Measurements from ENCODE around the gene PPP2R5C.

Gene PPP2R5C

GRCh38 chr14:101889366-101889765, 127.9 kb downstream of the PPP2R5C start:
- no peak overlapping the region for H3K27ac ChIP-seq
- no peak overlapping the region for H3K4me3 ChIP-seq (ENCODE audit: low read depth, low read length)
- no peaks in the 10 kb centered on the region for H3K27me3 ChIP-seq (replicated peaks)
- in situ Hi-C loops (cut with HindIII; ENCODE audit: low pct_ligation_motif_present, low sequenced_read_pairs) = no loop called here
- peaks cover 17% of the 10 kb centered on the region for H3K36me3 ChIP-seq (replicated peaks)
- DNase-seq = no peak
- TF ChIP-seq, protein P1, sequence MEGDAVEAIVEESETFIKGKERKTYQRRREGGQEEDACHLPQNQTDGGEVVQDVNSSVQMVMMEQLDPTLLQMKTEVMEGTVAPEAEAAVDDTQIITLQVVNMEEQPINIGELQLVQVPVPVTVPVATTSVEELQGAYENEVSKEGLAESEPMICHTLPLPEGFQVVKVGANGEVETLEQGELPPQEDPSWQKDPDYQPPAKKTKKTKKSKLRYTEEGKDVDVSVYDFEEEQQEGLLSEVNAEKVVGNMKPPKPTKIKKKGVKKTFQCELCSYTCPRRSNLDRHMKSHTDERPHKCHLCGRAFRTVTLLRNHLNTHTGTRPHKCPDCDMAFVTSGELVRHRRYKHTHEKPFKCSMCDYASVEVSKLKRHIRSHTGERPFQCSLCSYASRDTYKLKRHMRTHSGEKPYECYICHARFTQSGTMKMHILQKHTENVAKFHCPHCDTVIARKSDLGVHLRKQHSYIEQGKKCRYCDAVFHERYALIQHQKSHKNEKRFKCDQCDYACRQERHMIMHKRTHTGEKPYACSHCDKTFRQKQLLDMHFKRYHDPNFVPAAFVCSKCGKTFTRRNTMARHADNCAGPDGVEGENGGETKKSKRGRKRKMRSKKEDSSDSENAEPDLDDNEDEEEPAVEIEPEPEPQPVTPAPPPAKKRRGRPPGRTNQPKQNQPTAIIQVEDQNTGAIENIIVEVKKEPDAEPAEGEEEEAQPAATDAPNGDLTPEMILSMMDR (IDR thresholded peaks at IDR 0.05; ENCODE audit: low read depth, low read length, missing control alignments) = no peak

- Histone ChIP-seq H3K27me3 (replicated peaks) (no peaks in the 10 kb centered on the region), H3K27ac (no peak overlapping the region)
- no peak for DNase-seq
Observed at GRCh38 chr14:101889898-101890297, 128.4 kb downstream of the PPP2R5C start.

GRCh38 chr14:101891471-101891870, 130.0 kb downstream of the PPP2R5C start:
- no peak overlapping the region for H3K27ac ChIP-seq
- H3K27me3 ChIP-seq (replicated peaks) = no peaks in the 10 kb centered on the region
- TF ChIP-seq, protein P1 (IDR thresholded peaks at IDR 0.05; ENCODE audit: low read depth, low read length, missing control alignments) = no peak
- H3K36me3 ChIP-seq (replicated peaks) = peaks cover 24% of the 10 kb centered on the region
- DNase-seq = no peak
- H3K4me3 ChIP-seq (ENCODE audit: low read depth, low read length) = no peak overlapping the region
- in situ Hi-C loops (cut with HindIII; ENCODE audit: low pct_ligation_motif_present, low sequenced_read_pairs) = no loop called here

More at GRCh38 chr14:101889898-101890297, 128.4 kb downstream of the PPP2R5C start:
- Histone ChIP-seq H3K36me3 (replicated peaks) (peaks cover 20% of the 10 kb centered on the region), H3K4me3 (ENCODE audit: low read depth, low read length) (no peak overlapping the region)
- in situ Hi-C loops (cut with HindIII; ENCODE audit: low pct_ligation_motif_present, low sequenced_read_pairs) = no loop called here
- TF ChIP-seq, protein P1 (IDR thresholded peaks at IDR 0.05; ENCODE audit: low read depth, low read length, missing control alignments) = peak; percentile 19

DNA sequence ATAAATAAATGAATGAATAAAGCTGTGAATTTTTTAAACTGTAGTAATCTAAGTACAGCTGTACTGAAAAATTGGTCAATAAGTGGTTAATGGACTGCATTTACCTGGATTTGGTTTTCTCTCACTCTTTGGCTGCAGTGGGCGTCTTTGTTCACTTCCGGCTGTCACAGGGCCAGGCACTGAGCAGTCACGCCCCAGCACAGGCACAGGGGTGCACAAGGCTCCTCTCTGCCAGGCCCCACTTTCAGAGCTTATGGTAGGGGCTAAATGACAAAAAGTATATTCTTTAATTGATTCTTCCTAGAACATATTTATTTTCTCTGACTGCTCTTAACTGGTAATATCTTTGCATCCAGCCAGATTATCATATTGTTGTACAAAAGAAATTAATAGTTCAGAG, 132.2 kb downstream of the PPP2R5C start:
- in situ Hi-C loops (cut with HindIII; ENCODE audit: low pct_ligation_motif_present, low sequenced_read_pairs) = no loop called here
- no peaks in the 10 kb centered on the region for H3K27me3 ChIP-seq (replicated peaks)
- H3K36me3 ChIP-seq (replicated peaks) = peaks cover 19% of the 10 kb centered on the region
- no peak overlapping the region for H3K4me3 ChIP-seq (ENCODE audit: low read depth, low read length)
- DNase-seq = no peak
- no peak overlapping the region for H3K27ac ChIP-seq
- TF ChIP-seq, protein P1 (IDR thresholded peaks at IDR 0.05; ENCODE audit: low read depth, low read length, missing control alignments) = no peak

GRCh38 chr14:101894365-101895081, 133.0 kb downstream of the PPP2R5C start:
- Histone ChIP-seq H3K27ac (no peak overlapping the region), H3K4me3 (ENCODE audit: low read depth, low read length) (no peak overlapping the region), H3K36me3 (replicated peaks) (peaks cover 20% of the 10 kb centered on the region), H3K27me3 (replicated peaks) (no peaks in the 10 kb centered on the region)
- in situ Hi-C loops (cut with HindIII; ENCODE audit: low pct_ligation_motif_present, low sequenced_read_pairs) = no loop called here
- no peak for DNase-seq
- TF ChIP-seq, protein P1 (IDR thresholded peaks at IDR 0.05; ENCODE audit: low read depth, low read length, missing control alignments) = no peak

GRCh38 chr14:101895256-101895655, 133.7 kb downstream of the PPP2R5C start:
- Histone ChIP-seq H3K36me3 (replicated peaks) (peaks cover 19% of the 10 kb centered on the region), H3K27me3 (replicated peaks) (no peaks in the 10 kb centered on the region), H3K27ac (no peak overlapping the region), H3K4me3 (ENCODE audit: low read depth, low read length) (no peak overlapping the region)
- in situ Hi-C loops (cut with HindIII; ENCODE audit: low pct_ligation_motif_present, low sequenced_read_pairs) = no loop called here
- no peak for DNase-seq
- TF ChIP-seq, protein P1 (IDR thresholded peaks at IDR 0.05; ENCODE audit: low read depth, low read length, missing control alignments) = no peak
